CD4-positive, CD25-positive, alpha-beta regulatory T cell (primary cell): ENCODE results near the gene DACH1. TPM values are rescaled to one million over a fixed set of nuclear protein-coding genes. Genes with fewer than 3 reads are reported as not detected.

Experiments used
- ATAC-seq, 2 donors: fragments of 150-1000 bp; cut with Tn5 transposase; one replicate each; pipeline ENCODE4 v1.10.0; 2021; ENCODE audit warnings: low read depth in 2 of 2, moderate number of reproducible peaks in 2 of 2, moderate library complexity in 1 of 2
- DNase-seq, 3 donors: peaks; one replicate each; pipeline versions ENCODE4 v3.0.0 to v3.0.0-alpha.2; 2012 to 2022; ENCODE audit warnings: mixed read lengths in 1 of 3
- H3K27ac ChIP-seq: one replicate; pipeline ENCODE4 v1.7.0; 2013; ENCODE audit warnings: mild to moderate bottlenecking, low read length; ENCODE audit not compliant: insufficient read depth, poor library complexity, severe bottlenecking
- H3K27me3 ChIP-seq: one replicate; pipeline ENCODE4 v1.7.0; 2013; ENCODE audit warnings: low read length; ENCODE audit not compliant: control insufficient read depth, insufficient read depth
- H3K36me3 ChIP-seq: one replicate; pipeline ENCODE4 v1.7.0; 2013; ENCODE audit warnings: mild to moderate bottlenecking, low read length, moderate library complexity; ENCODE audit not compliant: control insufficient read depth, insufficient read depth
- H3K4me1 ChIP-seq: 2 replicates; pipeline ENCODE4 v1.7.0; 2013; ENCODE audit warnings: mild to moderate bottlenecking, low read length; ENCODE audit not compliant: insufficient read depth, control insufficient read depth, poor library complexity, severe bottlenecking
- H3K4me3 ChIP-seq: one replicate; pipeline ENCODE4 v1.7.0; 2013; ENCODE audit warnings: low read depth, mild to moderate bottlenecking, low read length, moderate library complexity
- H3K9me3 ChIP-seq, 2 experiments: 1 replicate in 1 of 2; 2 replicates in 1 of 2; pipeline ENCODE4 v1.7.0; 2013; ENCODE audit warnings: low read length in 2 of 2, mild to moderate bottlenecking in 1 of 2, moderate library complexity in 1 of 2; ENCODE audit not compliant: control insufficient read depth in 2 of 2
- H3K27ac Mint-ChIP-seq, 3 donors: one replicate each; pipeline ENCODE4 v1.8.0; 2020 to 2022; ENCODE audit warnings: mild to moderate bottlenecking in 3 of 3, mixed read lengths in 3 of 3, moderate library complexity in 2 of 3
- H3K27me3 Mint-ChIP-seq: one replicate; pipeline ENCODE4 v1.8.0; 2022; ENCODE audit warnings: mild to moderate bottlenecking, mixed read lengths
- H3K36me3 Mint-ChIP-seq: one replicate; pipeline ENCODE4 v1.8.0; 2020; ENCODE audit warnings: mixed read lengths
- H3K4me1 Mint-ChIP-seq, 4 donors: one replicate each; pipeline ENCODE4 v1.8.0; 2020 to 2022; ENCODE audit warnings: mixed read lengths in 4 of 4, mild to moderate bottlenecking in 1 of 4
- H3K4me3 Mint-ChIP-seq, 4 donors: one replicate each; pipeline ENCODE4 v1.8.0; 2020 to 2022; ENCODE audit warnings: mild to moderate bottlenecking in 4 of 4, mixed read lengths in 4 of 4, moderate library complexity in 3 of 4
- H3K9me3 Mint-ChIP-seq, 7 donors: one replicate each; pipeline ENCODE4 v1.8.0; 2020 to 2022; ENCODE audit warnings: mixed read lengths in 7 of 7, mild to moderate bottlenecking in 3 of 7, moderate library complexity in 2 of 7
- polyA plus RNA-seq, 4 donors: library from polyadenylated mRNA; unstranded; fragments of 300-500 nt; fragmentation: Illumina TruSeq; gene quantifications; one replicate each; pipeline ENCODE4 v1.2.3, GENCODE V29; 2021
- total RNA-seq: library from RNA; stranded (reverse); gene quantifications from one replicate; pipeline ENCODE4 v1.2.3, GENCODE V29; 2022

DACH1 gene
- total and polyA plus RNA-seq, 5 donors from 2014 or later, result 0.47 TPM; not detected in 4

DNA sequence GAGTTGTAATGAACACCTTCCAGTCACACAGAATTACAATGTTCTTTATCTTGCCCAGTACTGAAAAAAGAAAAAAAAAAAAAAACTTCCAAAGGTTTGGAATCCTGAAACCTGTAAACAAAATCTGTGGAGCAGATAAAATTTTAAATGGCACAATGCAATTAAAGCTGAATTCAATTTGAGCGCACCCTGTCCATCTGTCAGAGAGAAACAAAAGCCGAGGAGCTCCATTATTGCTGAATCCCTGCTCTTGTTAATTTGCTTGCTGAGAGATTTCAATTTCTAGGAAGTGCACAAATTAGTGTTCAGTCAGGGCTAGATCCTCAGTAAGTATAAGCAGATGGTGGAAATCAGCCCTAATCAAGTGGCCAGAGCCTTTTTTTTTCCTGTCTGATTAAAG is 65.2 kb downstream of the DACH1 start:
- H3K27ac ChIP-seq, result no peak overlapping the region
- Mint-ChIP-seq H3K9me3 (peaks cover 0 to 5% (median 0%) of the 10 kb centered on the region in 7 donors), H3K36me3 (no peaks in the 10 kb centered on the region), H3K4me1 (no peaks in the 10 kb centered on the region), H3K27me3 (no peaks in the 10 kb centered on the region), H3K27ac (no peak overlapping the region), H3K4me3 (no peak overlapping the region)
- no peaks in the 10 kb centered on the region for H3K36me3 ChIP-seq
- no peak overlapping the region for H3K4me3 ChIP-seq
- H3K27me3 ChIP-seq, result no peaks in the 10 kb centered on the region
- no peak for DNase-seq
- H3K9me3 ChIP-seq, result no peaks in the 10 kb centered on the region
- no peaks in the 10 kb centered on the region for H3K4me1 ChIP-seq
- ATAC-seq, result no peak

DNA sequence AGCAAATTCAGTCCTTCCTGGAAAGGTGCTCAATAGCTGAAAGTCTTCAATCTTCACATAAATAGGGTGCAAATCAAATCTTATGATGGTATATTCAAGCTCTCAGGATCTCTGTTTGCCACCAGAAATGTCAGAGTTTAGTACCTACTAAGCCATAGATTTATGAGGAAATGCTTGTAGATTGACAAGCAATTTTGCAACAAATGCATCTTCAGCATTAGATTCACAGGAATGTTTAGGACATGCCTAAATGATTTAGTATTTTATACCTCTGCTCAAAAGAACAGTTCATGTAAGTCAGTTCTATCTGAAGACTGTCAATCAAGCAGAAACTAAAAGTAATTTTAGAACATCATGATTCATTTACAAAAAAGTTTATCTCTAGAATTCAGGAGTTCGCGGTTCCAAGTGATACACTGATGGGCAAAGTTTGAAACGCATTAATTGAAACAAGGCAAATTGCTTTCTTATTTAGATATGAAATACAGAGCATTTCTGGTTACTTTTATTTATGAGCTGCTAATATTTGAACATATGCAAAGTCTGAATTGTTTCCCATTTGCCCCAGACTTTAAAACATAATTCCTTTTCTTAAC is 65.7 kb downstream of the DACH1 start:
- Mint-ChIP-seq H3K36me3 (no peaks in the 10 kb centered on the region), H3K9me3 (peaks cover 0 to 5% (median 0%) of the 10 kb centered on the region in 7 donors), H3K27ac (no peak overlapping the region), H3K27me3 (no peaks in the 10 kb centered on the region), H3K4me1 (no peaks in the 10 kb centered on the region), H3K4me3 (no peak overlapping the region)
- H3K4me3 ChIP-seq, result no peak overlapping the region
- H3K27me3 ChIP-seq, result no peaks in the 10 kb centered on the region
- H3K4me1 ChIP-seq, result no peaks in the 10 kb centered on the region
- H3K27ac ChIP-seq, result no peak overlapping the region
- no peaks in the 10 kb centered on the region for H3K9me3 ChIP-seq
- DNase-seq (no peak), ATAC-seq (no peak)
- H3K36me3 ChIP-seq, result no peaks in the 10 kb centered on the region

DNA sequence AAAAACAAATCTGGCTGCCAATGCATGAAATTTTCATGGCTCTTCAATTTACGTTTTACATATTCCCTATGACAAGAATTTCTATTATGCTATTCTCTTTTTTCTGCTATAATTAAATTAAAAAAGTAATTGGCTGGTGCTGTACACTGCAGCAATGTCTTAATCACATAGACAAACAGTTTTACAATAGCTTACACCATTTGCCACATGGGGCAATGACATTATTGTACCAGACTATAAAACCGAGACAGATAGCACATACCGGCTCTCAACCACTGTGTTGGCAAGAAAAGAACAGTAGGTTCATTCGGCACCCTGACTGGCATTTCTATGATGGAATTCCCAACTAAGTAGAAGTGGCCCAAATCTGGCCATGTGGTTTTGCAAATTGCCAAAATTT is 67.7 kb downstream of the DACH1 start:
- no peak overlapping the region for H3K27ac ChIP-seq

DNA sequence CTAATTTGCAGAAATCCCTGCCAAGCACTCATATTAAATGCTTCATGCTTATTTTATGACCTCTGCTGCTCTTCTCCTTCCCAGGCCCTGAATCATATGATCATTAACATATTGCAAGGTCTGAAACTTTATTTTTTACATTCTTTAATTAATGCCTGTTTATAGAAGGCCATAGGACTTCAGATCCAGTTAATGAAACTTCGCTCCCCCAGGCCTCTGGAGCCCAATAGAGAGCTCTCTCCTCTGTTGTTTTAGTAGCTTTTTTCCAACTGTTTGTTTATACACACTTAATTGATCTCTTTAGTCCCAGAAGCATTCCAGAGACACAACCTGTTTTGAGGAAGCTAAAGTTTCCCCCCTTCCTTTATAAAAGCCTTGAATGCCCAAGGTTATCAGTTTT is 68.3 kb downstream of the DACH1 start:
- H3K9me3 ChIP-seq, result peaks cover 0 to 2% of the 10 kb centered on the region in 2 experiments
- no peaks in the 10 kb centered on the region for H3K4me1 Mint-ChIP-seq
- no peak overlapping the region for H3K27ac Mint-ChIP-seq
- no peaks in the 10 kb centered on the region for H3K36me3 ChIP-seq
- ATAC-seq, result no peak
- no peak overlapping the region for H3K27ac ChIP-seq
- H3K9me3 Mint-ChIP-seq, result peaks cover 0 to 5% (median 0%) of the 10 kb centered on the region in 7 donors
- H3K4me3 ChIP-seq, result no peak overlapping the region
- H3K4me3 Mint-ChIP-seq, result no peak overlapping the region
- no peak for DNase-seq
- H3K36me3 Mint-ChIP-seq, result no peaks in the 10 kb centered on the region
- no peaks in the 10 kb centered on the region for H3K27me3 ChIP-seq
- H3K4me1 ChIP-seq, result no peaks in the 10 kb centered on the region
- no peaks in the 10 kb centered on the region for H3K27me3 Mint-ChIP-seq

More for the DNA sequence above, 67.7 kb downstream of the DACH1 start:
- Mint-ChIP-seq H3K4me1 (no peaks in the 10 kb centered on the region), H3K27me3 (no peaks in the 10 kb centered on the region), H3K4me3 (no peak overlapping the region), H3K9me3 (peaks cover 0 to 5% (median under 1%) of the 10 kb centered on the region in 7 donors), H3K27ac (no peak overlapping the region), H3K36me3 (no peaks in the 10 kb centered on the region)
- Histone ChIP-seq H3K36me3 (no peaks in the 10 kb centered on the region), H3K9me3 (peaks cover 0 to 2% of the 10 kb centered on the region in 2 experiments), H3K27me3 (no peaks in the 10 kb centered on the region), H3K4me1 (no peaks in the 10 kb centered on the region), H3K4me3 (no peak overlapping the region)
- ATAC-seq (no peak), DNase-seq (no peak)

DNA sequence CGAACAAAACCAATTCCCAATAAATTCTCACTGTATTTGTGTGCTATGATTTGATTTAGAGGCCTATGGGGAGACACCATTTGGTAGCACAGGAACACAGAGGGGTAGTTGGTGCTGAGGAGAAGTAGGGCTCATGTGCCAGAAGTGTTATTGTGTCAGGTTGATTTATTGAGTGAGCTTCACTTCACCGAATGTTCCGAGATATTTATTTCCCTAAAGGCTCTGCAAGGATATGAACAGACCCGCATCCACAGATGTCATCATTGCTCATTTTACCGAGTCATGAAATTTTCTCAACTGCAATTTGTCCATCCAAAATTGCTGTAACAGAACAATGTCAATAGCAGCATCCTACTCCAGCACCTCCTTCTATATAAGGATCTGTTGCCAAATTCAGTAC is 69.5 kb downstream of the DACH1 start:
- no peaks in the 10 kb centered on the region for H3K4me1 Mint-ChIP-seq
- H3K27ac Mint-ChIP-seq, result no peak overlapping the region
- Histone ChIP-seq H3K4me3 (no peak overlapping the region), H3K27me3 (no peaks in the 10 kb centered on the region), H3K4me1 (no peaks in the 10 kb centered on the region), H3K36me3 (no peaks in the 10 kb centered on the region), H3K27ac (no peak overlapping the region), H3K9me3 (peaks cover 0 to 2% of the 10 kb centered on the region in 2 experiments)
- ATAC-seq (no peak), DNase-seq (no peak)
- no peak overlapping the region for H3K4me3 Mint-ChIP-seq
- H3K36me3 Mint-ChIP-seq, result no peaks in the 10 kb centered on the region
- peaks cover 0 to 5% (median 0%) of the 10 kb centered on the region in 7 donors for H3K9me3 Mint-ChIP-seq
- no peaks in the 10 kb centered on the region for H3K27me3 Mint-ChIP-seq

DNA sequence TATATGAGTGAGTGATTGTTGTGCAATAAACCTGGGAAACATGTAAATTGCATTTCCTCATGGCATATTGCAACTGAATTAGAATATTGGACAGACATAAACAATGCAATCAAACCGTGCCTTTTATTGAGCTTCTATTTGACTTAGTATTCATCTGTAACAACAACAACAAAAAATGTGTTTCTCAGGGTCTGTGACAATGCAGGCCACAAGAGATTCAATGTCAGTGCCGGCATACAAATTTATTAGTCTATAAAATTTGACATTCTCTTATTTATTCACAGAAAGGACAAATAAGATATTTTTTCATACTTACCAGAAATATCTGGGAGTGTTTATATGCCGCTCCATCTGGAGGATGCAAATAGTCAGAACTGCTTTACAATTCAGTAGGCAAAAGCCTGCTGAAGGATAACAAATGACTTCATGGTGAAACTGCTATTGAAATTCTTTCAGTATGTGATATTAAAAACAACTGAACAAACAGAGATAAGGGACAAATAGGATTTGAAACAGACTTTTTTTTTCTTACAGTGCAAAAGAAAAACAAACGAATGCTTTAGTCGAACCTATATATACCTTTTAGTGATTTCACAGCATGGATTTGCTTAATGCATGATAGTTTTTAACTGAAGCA is 77.2 kb downstream of the DACH1 start:
- Histone ChIP-seq H3K27me3 (no peaks in the 10 kb centered on the region), H3K4me3 (no peak overlapping the region), H3K36me3 (no peaks in the 10 kb centered on the region), H3K9me3 (no peaks in the 10 kb centered on the region), H3K4me1 (no peaks in the 10 kb centered on the region), H3K27ac (no peak overlapping the region)
- H3K27ac Mint-ChIP-seq, result no peak overlapping the region
- no peak for DNase-seq
- H3K4me3 Mint-ChIP-seq, result no peak overlapping the region
- ATAC-seq, result no peak
- peaks cover 0 to 13% (median 2%) of the 10 kb centered on the region in 7 donors for H3K9me3 Mint-ChIP-seq
- H3K27me3 Mint-ChIP-seq, result no peaks in the 10 kb centered on the region
- H3K36me3 Mint-ChIP-seq, result no peaks in the 10 kb centered on the region
- no peaks in the 10 kb centered on the region for H3K4me1 Mint-ChIP-seq

DNA sequence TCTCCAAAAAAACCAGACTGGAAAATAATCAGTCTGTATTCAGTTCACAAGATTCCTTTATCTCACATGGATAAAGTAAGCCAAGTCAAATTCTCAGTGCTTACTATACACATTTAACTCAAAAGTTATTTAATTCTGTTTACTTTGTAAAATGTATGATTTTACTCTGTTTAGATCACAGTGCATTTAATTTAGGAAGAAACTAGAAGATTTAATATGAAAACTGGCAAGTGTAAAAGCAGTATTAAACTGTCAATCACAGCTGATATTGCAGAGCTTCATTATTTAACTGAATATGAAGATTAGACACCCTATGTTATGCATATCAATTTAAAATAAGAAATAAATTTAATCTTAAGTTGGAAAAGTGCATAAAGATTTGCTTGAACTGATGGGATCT is 78.0 kb downstream of the DACH1 start:
- Mint-ChIP-seq H3K9me3 (peaks cover 0 to 13% (median 2%) of the 10 kb centered on the region in 7 donors), H3K27me3 (no peaks in the 10 kb centered on the region), H3K4me3 (no peak overlapping the region), H3K4me1 (no peaks in the 10 kb centered on the region), H3K27ac (no peak overlapping the region), H3K36me3 (no peaks in the 10 kb centered on the region)
- ATAC-seq (no peak), DNase-seq (no peak)
- Histone ChIP-seq H3K36me3 (no peaks in the 10 kb centered on the region), H3K4me3 (no peak overlapping the region), H3K27me3 (no peaks in the 10 kb centered on the region), H3K9me3 (no peaks in the 10 kb centered on the region), H3K4me1 (no peaks in the 10 kb centered on the region), H3K27ac (no peak overlapping the region)

DNA sequence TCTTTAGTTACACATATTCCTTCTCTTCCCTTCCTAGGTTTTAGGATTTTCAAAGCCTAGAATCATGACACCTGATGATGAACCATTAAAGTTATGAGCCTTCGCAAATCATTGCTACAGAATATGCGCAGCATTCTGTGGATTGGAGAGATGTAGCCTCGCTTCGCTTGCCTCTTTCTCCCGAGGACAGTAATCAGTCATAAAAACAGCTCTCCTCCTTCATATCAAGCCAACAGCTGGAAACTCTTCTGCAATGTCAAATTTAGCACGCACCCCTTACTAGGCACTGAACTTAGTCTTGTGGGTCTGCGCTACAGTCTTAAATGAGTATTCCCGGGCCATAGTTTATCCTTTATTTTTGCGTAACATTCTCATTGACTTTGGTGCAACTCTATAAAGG is 79.6 kb downstream of the DACH1 start:
- no peaks in the 10 kb centered on the region for H3K9me3 ChIP-seq
- no peak for DNase-seq
- ATAC-seq, result no peak
- Mint-ChIP-seq H3K9me3 (peaks cover 0 to 21% (median 3%) of the 10 kb centered on the region in 7 donors), H3K4me1 (no peaks in the 10 kb centered on the region), H3K4me3 (no peak overlapping the region), H3K36me3 (no peaks in the 10 kb centered on the region), H3K27ac (no peak overlapping the region), H3K27me3 (no peaks in the 10 kb centered on the region)
- no peaks in the 10 kb centered on the region for H3K36me3 ChIP-seq
- no peak overlapping the region for H3K27ac ChIP-seq
- no peaks in the 10 kb centered on the region for H3K4me1 ChIP-seq
- no peak overlapping the region for H3K4me3 ChIP-seq
- H3K27me3 ChIP-seq, result no peaks in the 10 kb centered on the region
